ENCODE measurements around the gene BGLAP. TPM values are rescaled to one million over a fixed set of nuclear protein-coding genes. Genes with fewer than 3 reads are reported as not detected.
A peak's percentile ranks its signal among the peaks of the same experiment; 100 is the strongest.

Gene BGLAP
- total RNA-seq, 2 experiments from 2014 or later: 1.9 to 2.6 TPM

DNA sequence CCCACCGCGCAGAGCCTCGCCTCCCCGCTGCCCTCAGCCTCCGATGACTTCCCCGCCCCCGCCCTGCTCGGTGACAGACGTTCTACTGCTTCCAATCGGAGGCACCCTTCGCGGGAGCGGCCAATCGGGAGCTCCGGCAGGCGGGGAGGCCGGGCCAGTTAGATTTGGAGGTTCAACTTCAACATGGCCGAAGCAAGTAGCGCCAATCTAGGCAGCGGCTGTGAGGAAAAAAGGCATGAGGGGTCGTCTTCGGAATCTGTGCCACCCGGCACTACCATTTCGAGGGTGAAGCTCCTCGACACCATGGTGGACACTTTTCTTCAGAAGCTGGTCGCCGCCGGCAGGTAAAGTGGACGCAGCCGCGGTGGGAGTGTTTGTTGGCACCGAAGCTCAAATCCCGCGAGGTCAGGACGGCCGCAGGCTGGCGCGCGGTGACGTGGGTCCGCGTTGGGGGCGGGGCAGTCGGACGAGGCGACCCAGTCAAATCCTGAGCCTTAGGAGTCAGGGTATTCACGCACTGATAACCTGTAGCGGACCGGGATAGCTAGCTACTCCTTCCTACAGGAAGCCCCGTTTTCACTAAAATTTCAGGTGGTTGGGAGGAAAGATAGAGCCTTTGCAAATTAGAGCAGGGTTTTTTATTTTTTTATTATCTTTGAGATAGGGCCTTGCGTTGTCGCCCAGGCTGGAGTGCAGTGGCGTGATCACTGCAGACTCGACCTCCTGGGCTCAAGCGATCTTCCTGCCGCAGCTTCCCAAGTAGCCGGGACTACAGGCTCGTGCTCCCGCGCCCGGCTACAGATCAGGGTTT is 28.9 kb upstream of the BGLAP start, which contains the start of gene PMF1:
TSS of gene PMF1 (plus strand) at position 175 of the 811 bp plus-strand sequence. CDS start at position 184, 9 bp downstream.
- peaks cover 76% of the 10 kb centered on the region for H3K36me3 Mint-ChIP-seq (ENCODE audit: low read depth)
- Histone ChIP-seq H3K4me3 (ENCODE audit: low read length) (peak within 1 kb of the TSS; percentile 69), H3K27ac (ENCODE audit: low read depth in 1 of 2, low read length in 2 of 2) (peak within 1 kb of the TSS; percentile 90 to 98), H3K4me1 (ENCODE audit: insufficient read depth, low read length) (peaks cover 46% of the 10 kb centered on the region), H3K9me3 (ENCODE audit: control insufficient read depth in 1 of 2, insufficient read depth in 1 of 2, low read length in 2 of 2) (no peaks in the 10 kb centered on the region), H3K27me3 (ENCODE audit: control insufficient read depth in 1 of 2, insufficient read depth in 2 of 2, low read length in 2 of 2) (no peaks in the 10 kb centered on the region), H3K36me3 (ENCODE audit: insufficient read depth, low read length) (peaks cover 33% of the 10 kb centered on the region)
- POLR2A ChIA-PET: interaction anchor here (0.6 to 2.8 kb wide), 40 partner anchors 9 to 576 kb away, joined by 3 to 46 read pairs (median 4); partner anchors contain the start of genes ARHGEF2, CCT3, GON4L and KHDC4
- no peaks in the 10 kb centered on the region for H3K9me3 Mint-ChIP-seq
- intact Hi-C loops (cut with DNase I, micrococcal nuclease): loop anchor here (1.0 to 10.0 kb wide), 3 partner anchors 20 to 532 kb away; partner anchors contain the start of genes CCT3 (in 1 of the 2), MRPL24 (in 1 of the 2) and TSACC (in 1 of the 2)
- CTCF ChIA-PET: interaction anchor here (0.7 to 4.5 kb wide), 4 partner anchors 11 to 116 kb away, joined by 3 to 45 read pairs (median 4); partner anchors contain the start of genes SLC25A44 and SMG5
- peak; percentile 90 to 97 (median 94) for DNase-seq
- H3K27ac Mint-ChIP-seq: peak within 1 kb of the TSS; percentile 99
- H3K4me3 Mint-ChIP-seq: peak within 1 kb of the TSS; percentile 98
- ATAC-seq (ENCODE audit: poor library complexity): peak; percentile 96
- no peaks in the 10 kb centered on the region for H3K27me3 Mint-ChIP-seq
- TF ChIP-seq, protein P1, sequence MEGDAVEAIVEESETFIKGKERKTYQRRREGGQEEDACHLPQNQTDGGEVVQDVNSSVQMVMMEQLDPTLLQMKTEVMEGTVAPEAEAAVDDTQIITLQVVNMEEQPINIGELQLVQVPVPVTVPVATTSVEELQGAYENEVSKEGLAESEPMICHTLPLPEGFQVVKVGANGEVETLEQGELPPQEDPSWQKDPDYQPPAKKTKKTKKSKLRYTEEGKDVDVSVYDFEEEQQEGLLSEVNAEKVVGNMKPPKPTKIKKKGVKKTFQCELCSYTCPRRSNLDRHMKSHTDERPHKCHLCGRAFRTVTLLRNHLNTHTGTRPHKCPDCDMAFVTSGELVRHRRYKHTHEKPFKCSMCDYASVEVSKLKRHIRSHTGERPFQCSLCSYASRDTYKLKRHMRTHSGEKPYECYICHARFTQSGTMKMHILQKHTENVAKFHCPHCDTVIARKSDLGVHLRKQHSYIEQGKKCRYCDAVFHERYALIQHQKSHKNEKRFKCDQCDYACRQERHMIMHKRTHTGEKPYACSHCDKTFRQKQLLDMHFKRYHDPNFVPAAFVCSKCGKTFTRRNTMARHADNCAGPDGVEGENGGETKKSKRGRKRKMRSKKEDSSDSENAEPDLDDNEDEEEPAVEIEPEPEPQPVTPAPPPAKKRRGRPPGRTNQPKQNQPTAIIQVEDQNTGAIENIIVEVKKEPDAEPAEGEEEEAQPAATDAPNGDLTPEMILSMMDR (IDR thresholded peaks at IDR 0.05): no peak
- peaks cover 37% of the 10 kb centered on the region for H3K4me1 Mint-ChIP-seq (ENCODE audit: low read depth)

DNA sequence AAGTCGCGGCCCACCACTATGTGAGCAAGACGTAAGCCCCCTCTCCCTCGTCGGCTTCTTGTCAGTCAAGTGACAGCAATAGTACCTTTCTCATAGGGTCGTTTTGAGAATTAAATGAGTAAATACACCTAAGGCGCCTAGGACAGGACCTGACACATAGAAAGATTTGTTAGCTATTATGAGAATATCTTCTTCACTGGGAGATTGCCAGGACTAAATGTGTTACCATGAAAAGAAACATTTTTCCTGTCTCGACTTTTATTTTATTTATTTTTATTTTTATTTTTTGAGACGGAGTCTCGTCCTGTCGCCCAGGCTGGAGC is 28.4 kb upstream of the BGLAP start:
- POLR2A ChIA-PET: interaction anchor here (0.8 to 2.8 kb wide), 26 partner anchors 11 to 576 kb away, joined by 3 to 46 read pairs (median 6); partner anchors contain the start of genes CCT3, SEMA4A, SLC25A44 and SMG5

More for the DNA sequence above, 28.4 kb upstream of the BGLAP start:
- no peaks in the 10 kb centered on the region for H3K9me3 Mint-ChIP-seq
- Histone ChIP-seq H3K9me3 (ENCODE audit: control insufficient read depth in 1 of 2, insufficient read depth in 1 of 2, low read length in 2 of 2) (no peaks in the 10 kb centered on the region), H3K27ac (ENCODE audit: low read depth in 1 of 2, low read length in 2 of 2) (peak overlapping the region; percentile 90 to 98), H3K4me3 (ENCODE audit: low read length) (peak overlapping the region; percentile 69), H3K36me3 (ENCODE audit: insufficient read depth, low read length) (peaks cover 28% of the 10 kb centered on the region), H3K27me3 (ENCODE audit: control insufficient read depth in 1 of 2, insufficient read depth in 2 of 2, low read length in 2 of 2) (no peaks in the 10 kb centered on the region), H3K4me1 (ENCODE audit: insufficient read depth, low read length) (peaks cover 51% of the 10 kb centered on the region)
- intact Hi-C loops (cut with DNase I, micrococcal nuclease): loop anchor here in 1 of 2 experiments (5.0 to 10.0 kb wide), 2 partner anchors 124 to 531 kb away; partner anchors contain the start of genes CCT3, MRPL24 and TSACC
- H3K27ac Mint-ChIP-seq: peak overlapping the region; percentile 99
- peak overlapping the region; percentile 98 for H3K4me3 Mint-ChIP-seq
- TF ChIP-seq, protein P1 (IDR thresholded peaks at IDR 0.05): no peak
- peaks cover 74% of the 10 kb centered on the region for H3K36me3 Mint-ChIP-seq (ENCODE audit: low read depth)
- no peak for DNase-seq
- CTCF ChIA-PET: interaction anchor here (0.8 to 4.5 kb wide), 3 partner anchors 11 to 117 kb away, joined by 3 to 45 read pairs (median 6); partner anchors contain the start of gene SMG5
- H3K27me3 Mint-ChIP-seq: no peaks in the 10 kb centered on the region
- ATAC-seq (ENCODE audit: poor library complexity): no peak
- H3K4me1 Mint-ChIP-seq (ENCODE audit: low read depth): peaks cover 40% of the 10 kb centered on the region
